ENCODE measurements around the gene TECTA.

Gene TECTA

GRCh38 chr11:121199516-121199915 is 98.5 kb downstream of the TECTA start:
- Mint-ChIP-seq H3K27me3 (ENCODE audit: low read depth) (peaks cover 19% of the 10 kb centered on the region), H3K4me1 (ENCODE audit: low read depth) (peaks cover 5% of the 10 kb centered on the region), H3K27ac (no peak overlapping the region), H3K36me3 (ENCODE audit: low read depth) (no peaks in the 10 kb centered on the region), H3K9me3 (no peaks in the 10 kb centered on the region), H3K4me3 (no peak overlapping the region)
- no peak for DNase-seq (ENCODE audit: low spot score)

GRCh38 chr11:121206810-121207209 is 105.8 kb downstream of the TECTA start:
- Mint-ChIP-seq H3K36me3 (ENCODE audit: low read depth) (no peaks in the 10 kb centered on the region), H3K27ac (no peak overlapping the region), H3K4me1 (ENCODE audit: low read depth) (no peaks in the 10 kb centered on the region), H3K27me3 (ENCODE audit: low read depth) (peaks cover 23% of the 10 kb centered on the region), H3K9me3 (no peaks in the 10 kb centered on the region), H3K4me3 (no peak overlapping the region)
- no peak for DNase-seq (ENCODE audit: low spot score)

DNA sequence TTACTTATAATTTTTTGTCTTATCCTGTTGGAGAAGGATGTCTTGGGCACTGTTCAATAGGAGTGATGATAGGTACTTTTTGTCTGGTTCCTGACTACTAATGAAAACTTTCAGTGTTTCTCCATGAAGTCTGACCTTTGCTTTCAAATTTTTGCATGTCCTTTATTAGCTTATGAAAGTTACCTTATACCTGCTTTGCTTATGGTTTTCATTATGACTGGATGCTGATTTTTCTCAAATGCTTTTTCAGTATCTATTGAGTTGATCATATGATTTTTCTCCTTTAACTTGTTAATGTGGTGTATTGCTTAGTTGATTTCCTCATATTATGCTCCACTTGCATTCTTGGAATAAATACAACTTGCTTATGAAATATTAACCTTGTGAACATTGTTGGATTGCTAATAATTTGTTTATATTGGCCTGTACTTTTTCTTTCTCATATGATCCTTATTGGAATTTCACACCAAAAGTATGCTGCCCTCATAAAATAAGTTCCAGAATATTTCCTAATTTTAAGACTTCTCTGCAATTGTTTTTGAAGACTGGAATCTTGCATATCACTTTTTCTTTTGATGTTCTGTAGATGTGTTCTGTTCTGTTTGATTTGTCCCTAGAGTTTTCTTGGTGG is 106.6 kb downstream of the TECTA start:
- no peak overlapping the region for H3K4me3 Mint-ChIP-seq
- no peak overlapping the region for H3K27ac Mint-ChIP-seq
- H3K4me1 Mint-ChIP-seq (ENCODE audit: low read depth) = no peaks in the 10 kb centered on the region
- H3K27me3 Mint-ChIP-seq (ENCODE audit: low read depth) = peaks cover 23% of the 10 kb centered on the region
- DNase-seq (ENCODE audit: low spot score) = no peak
- H3K36me3 Mint-ChIP-seq (ENCODE audit: low read depth) = no peaks in the 10 kb centered on the region
- H3K9me3 Mint-ChIP-seq = no peaks in the 10 kb centered on the region

- Mint-ChIP-seq H3K4me3 (no peak overlapping the region), H3K27me3 (ENCODE audit: low read depth) (peaks cover 21% of the 10 kb centered on the region), H3K9me3 (no peaks in the 10 kb centered on the region), H3K4me1 (ENCODE audit: low read depth) (no peaks in the 10 kb centered on the region), H3K27ac (no peak overlapping the region), H3K36me3 (ENCODE audit: low read depth) (no peaks in the 10 kb centered on the region)
- no peak for DNase-seq (ENCODE audit: low spot score)
Measured at GRCh38 chr11:121210445-121211080, 109.5 kb downstream of the TECTA start.

- no peak for DNase-seq (ENCODE audit: low spot score)
- Mint-ChIP-seq H3K9me3 (no peaks in the 10 kb centered on the region), H3K27me3 (ENCODE audit: low read depth) (peaks cover 13% of the 10 kb centered on the region), H3K36me3 (ENCODE audit: low read depth) (no peaks in the 10 kb centered on the region), H3K27ac (no peak overlapping the region), H3K4me1 (ENCODE audit: low read depth) (no peaks in the 10 kb centered on the region), H3K4me3 (no peak overlapping the region)
Measured at GRCh38 chr11:121211626-121212025, 110.6 kb downstream of the TECTA start.

DNA sequence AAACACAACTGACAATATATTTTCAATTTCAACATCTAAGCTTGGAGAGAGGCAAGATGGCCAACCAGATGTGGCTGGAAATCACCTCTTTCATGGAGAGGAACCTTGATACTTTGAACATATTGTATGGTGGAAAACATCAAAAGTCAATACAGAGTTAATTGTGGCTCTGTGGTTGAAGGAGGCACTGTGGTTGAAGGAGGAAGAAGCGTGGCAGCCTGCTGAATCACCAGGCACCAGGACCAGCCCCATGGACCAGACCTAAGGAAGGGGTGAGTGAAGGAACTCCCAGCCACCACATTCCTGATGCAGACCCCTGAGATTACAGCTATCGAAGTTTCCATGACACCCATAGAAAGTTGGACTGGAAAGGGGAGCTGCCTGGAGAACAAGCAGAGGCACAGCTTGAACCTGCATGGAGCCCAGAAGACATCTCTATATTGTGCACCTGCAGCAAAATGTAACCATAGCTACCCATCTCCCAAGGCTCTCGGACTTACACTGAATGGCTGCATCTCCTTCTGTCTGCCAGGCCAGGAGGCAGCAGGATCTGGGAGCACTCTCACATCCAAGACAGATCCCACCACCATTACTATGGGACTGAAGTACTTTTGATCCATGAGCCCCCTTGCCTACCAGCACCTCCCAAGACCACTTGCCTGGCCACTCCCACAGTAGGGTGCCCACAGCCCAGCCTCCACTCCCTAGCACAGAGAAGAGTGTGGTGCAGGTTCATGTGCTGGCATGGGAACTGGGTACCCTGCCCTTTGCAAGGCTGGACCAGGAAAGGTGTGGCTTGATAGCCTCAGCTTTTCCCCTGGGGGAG is 111.7 kb downstream of the TECTA start:
- Mint-ChIP-seq H3K36me3 (ENCODE audit: low read depth) (no peaks in the 10 kb centered on the region), H3K27ac (no peak overlapping the region), H3K27me3 (ENCODE audit: low read depth) (peaks cover 16% of the 10 kb centered on the region), H3K4me3 (no peak overlapping the region), H3K4me1 (ENCODE audit: low read depth) (no peaks in the 10 kb centered on the region), H3K9me3 (no peaks in the 10 kb centered on the region)
- no peak for DNase-seq (ENCODE audit: low spot score)

DNA sequence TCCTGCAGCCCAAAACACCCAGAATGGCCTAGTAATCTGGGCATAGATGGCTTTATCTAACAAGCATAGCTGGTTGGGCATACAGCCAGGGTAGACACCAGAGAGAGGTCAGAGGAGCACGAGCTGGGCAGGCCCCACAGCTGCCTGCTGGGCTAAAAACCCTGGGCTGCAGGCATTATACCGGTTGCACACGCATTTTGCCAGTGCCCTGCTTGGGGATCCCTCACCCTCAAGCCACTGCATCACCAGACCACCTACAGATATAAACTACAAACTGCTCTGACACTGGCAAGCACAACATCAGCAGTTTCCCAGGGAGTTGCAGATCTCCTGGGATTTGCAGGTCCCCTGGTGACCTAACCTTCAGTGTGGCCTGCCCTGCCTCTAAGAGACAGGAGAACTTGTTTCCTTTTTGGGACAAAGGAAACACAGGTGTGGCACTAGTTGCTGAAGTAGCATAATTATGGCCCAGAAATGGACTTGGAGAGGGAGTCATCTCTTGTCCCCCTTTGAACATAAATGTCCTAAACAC is 112.4 kb downstream of the TECTA start:
- no peaks in the 10 kb centered on the region for H3K9me3 Mint-ChIP-seq
- no peaks in the 10 kb centered on the region for H3K36me3 Mint-ChIP-seq (ENCODE audit: low read depth)
- no peak for DNase-seq (ENCODE audit: low spot score)
- no peaks in the 10 kb centered on the region for H3K4me1 Mint-ChIP-seq (ENCODE audit: low read depth)
- no peak overlapping the region for H3K27ac Mint-ChIP-seq
- no peak overlapping the region for H3K4me3 Mint-ChIP-seq
- H3K27me3 Mint-ChIP-seq (ENCODE audit: low read depth) = peaks cover 14% of the 10 kb centered on the region

- Mint-ChIP-seq H3K36me3 (ENCODE audit: low read depth) (no peaks in the 10 kb centered on the region), H3K27ac (no peak overlapping the region)
- no peak for DNase-seq (ENCODE audit: low spot score)
Measured at GRCh38 chr11:121214861-121215260, 113.8 kb downstream of the TECTA start.

DNA sequence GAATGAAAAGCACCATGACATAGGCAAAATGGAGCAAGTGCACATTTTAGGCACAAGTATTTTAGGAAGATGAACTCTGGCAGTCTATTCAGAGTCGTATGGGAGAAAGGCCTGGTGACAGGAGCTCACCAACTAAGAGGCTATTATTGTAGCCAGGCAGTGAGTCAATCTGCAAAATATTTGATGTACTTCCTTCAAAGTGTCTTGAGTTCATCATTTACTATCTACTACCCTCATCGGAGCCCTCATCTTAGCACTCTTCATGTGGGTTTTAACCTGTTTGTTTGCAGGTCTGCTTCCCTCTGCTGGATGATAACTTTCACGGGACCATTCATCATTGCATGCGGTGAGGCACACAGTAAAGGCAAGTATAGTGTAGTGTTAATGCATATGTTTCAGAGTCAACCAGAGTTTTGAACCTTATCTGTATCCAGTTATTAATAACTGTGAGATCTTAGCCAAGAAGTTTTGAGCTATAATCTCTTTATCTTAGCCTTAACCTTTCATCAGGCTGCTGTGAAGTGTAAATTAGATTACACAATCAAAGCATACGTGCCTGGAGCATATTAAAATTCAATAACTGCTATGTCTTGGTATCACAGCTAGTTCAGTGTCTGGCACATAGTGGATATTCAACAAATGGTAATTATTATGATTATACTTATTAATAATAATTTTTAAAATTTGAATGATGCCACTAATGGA is 120.6 kb downstream of the TECTA start:
- no peaks in the 10 kb centered on the region for H3K4me1 Mint-ChIP-seq (ENCODE audit: low read depth)
- no peaks in the 10 kb centered on the region for H3K9me3 Mint-ChIP-seq
- H3K36me3 Mint-ChIP-seq (ENCODE audit: low read depth) = no peaks in the 10 kb centered on the region
- no peak for DNase-seq (ENCODE audit: low spot score)
- H3K27me3 Mint-ChIP-seq (ENCODE audit: low read depth) = peaks cover 19% of the 10 kb centered on the region
- no peak overlapping the region for H3K27ac Mint-ChIP-seq
- no peak overlapping the region for H3K4me3 Mint-ChIP-seq

More at GRCh38 chr11:121214861-121215260, 113.8 kb downstream of the TECTA start:
- Mint-ChIP-seq H3K4me3 (no peak overlapping the region), H3K27me3 (ENCODE audit: low read depth) (peaks cover 14% of the 10 kb centered on the region), H3K4me1 (ENCODE audit: low read depth) (no peaks in the 10 kb centered on the region), H3K9me3 (no peaks in the 10 kb centered on the region)

DNA sequence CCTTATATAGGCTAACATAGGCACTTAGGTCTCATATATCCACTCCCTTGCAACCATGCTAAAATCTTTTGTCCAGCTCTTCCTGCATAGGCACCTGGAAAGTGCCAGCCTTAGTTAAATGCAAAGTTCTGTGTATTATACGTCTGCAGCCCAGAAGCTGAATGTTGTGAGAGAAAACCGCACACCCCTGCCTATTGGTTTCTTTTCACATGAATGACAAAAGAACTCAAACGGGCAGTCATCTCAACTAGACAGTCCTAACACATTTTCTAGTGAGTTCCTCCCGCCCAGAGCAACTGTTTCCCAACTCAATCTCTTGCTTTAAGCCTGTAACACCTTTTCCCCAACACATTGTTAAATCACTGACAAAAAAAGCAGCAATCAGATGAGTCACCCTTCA is 122.1 kb downstream of the TECTA start:
- Mint-ChIP-seq H3K4me3 (no peak overlapping the region), H3K27ac (no peak overlapping the region), H3K36me3 (ENCODE audit: low read depth) (no peaks in the 10 kb centered on the region), H3K4me1 (ENCODE audit: low read depth) (no peaks in the 10 kb centered on the region), H3K9me3 (no peaks in the 10 kb centered on the region), H3K27me3 (ENCODE audit: low read depth) (peaks cover 15% of the 10 kb centered on the region)
- DNase-seq (ENCODE audit: low spot score) = no peak

- Mint-ChIP-seq H3K27ac (no peak overlapping the region), H3K9me3 (no peaks in the 10 kb centered on the region), H3K36me3 (ENCODE audit: low read depth) (no peaks in the 10 kb centered on the region), H3K4me1 (ENCODE audit: low read depth) (no peaks in the 10 kb centered on the region), H3K27me3 (ENCODE audit: low read depth) (peaks cover 19% of the 10 kb centered on the region), H3K4me3 (no peak overlapping the region)
- no peak for DNase-seq (ENCODE audit: low spot score)
Measured at GRCh38 chr11:121225382-121225781, 124.3 kb downstream of the TECTA start.

DNA sequence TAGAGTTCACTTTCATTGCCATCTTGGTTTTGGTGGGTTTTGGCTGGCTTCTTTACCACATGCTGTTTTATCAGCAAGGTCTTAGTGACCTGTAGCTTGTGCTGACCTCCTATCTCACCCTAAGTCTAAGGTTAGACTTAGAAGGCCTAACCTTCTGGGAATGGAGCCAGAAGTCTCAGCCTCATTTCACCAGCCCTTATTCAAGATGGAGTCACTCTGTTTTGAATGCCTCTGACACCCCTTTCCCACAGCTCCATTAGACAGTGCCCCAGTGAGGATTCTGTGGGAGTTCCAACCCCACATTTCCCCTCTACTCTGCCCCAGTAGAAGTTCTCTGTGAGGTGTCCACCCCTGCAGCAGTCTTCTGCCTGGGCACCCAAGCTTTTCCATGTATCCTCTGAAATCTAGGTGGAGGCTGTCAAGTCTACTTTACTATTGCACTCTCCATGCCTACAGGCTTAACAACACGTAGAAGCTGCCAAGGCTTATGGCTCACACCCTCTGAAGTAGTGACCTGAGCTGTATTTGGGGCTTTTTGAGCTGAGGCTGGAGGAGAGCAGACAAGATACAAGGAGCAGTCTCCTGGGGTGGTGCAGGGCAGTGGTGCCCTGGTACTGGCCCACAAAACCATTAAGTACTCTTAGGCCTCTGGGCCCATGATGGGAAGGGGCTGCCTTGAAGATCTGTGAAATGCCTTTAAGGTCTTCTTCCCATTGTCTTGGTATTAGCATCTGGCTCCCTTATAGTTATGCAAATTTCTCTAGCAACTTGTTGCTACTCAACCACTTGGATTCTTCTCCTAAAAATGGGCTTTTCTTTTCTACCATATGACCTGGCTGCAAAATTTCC is 125.6 kb downstream of the TECTA start:
- Mint-ChIP-seq H3K36me3 (ENCODE audit: low read depth) (no peaks in the 10 kb centered on the region), H3K9me3 (no peaks in the 10 kb centered on the region), H3K4me1 (ENCODE audit: low read depth) (no peaks in the 10 kb centered on the region), H3K27ac (no peak overlapping the region), H3K27me3 (ENCODE audit: low read depth) (peaks cover 22% of the 10 kb centered on the region), H3K4me3 (no peak overlapping the region)
- DNase-seq (ENCODE audit: low spot score) = no peak

DNA sequence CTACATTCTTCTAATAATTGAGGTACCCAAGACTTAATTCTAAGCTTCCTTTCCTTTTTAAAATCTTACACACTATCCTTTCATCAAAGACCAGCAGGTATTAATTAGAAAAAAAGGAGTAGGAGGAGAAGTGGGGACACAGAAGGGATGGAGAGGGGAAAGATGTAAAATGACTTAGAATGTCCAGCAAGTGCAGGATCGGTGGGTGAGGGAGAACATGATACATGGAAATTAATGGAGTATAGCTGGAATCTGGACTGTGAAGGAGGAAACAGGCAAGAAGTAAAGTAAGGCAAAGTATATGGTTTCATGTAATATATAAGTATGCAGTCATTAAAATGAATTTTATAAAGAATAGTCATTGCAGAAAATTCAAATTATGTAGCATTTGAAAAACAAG is 127.8 kb downstream of the TECTA start:
- H3K27ac Mint-ChIP-seq = no peak overlapping the region

More for the DNA sequence above, 127.8 kb downstream of the TECTA start:
- Mint-ChIP-seq H3K27me3 (ENCODE audit: low read depth) (peaks cover 24% of the 10 kb centered on the region), H3K4me3 (no peak overlapping the region), H3K9me3 (no peaks in the 10 kb centered on the region), H3K4me1 (ENCODE audit: low read depth) (no peaks in the 10 kb centered on the region), H3K36me3 (ENCODE audit: low read depth) (no peaks in the 10 kb centered on the region)
- no peak for DNase-seq (ENCODE audit: low spot score)

All from T-helper 2 cell treated with Interferon-gamma antibody and Interleukin-4, amounts not matched to agents 5 μg/mL and 100 μg/mL, for 36 hours (primary cell).